Subcutaneous adipose tissue (tissue), 1 donor: ENCODE measurements around the gene CCR5AS.

ENCODE experiments used
- TF ChIP-seq, protein P1 (sequence below): fragments of 450-650 bp; IDR thresholded peaks from one replicate; pipeline ENCODE4 v1.5.1; 2016; ENCODE audit warnings: low read depth, mild to moderate bottlenecking, control low read depth, antibody characterized with exemption, moderate library complexity

CCR5AS gene

DNA sequence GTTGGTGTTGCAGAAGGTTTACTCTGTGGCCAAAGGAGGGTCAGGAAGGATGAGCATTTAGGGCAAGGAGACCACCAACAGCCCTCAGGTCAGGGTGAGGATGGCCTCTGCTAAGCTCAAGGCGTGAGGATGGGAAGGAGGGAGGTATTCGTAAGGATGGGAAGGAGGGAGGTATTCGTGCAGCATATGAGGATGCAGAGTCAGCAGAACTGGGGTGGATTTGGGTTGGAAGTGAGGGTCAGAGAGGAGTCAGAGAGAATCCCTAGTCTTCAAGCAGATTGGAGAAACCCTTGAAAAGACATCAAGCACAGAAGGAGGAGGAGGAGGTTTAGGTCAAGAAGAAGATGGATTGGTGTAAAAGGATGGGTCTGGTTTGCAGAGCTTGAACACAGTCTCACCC lies 32.1 kb downstream of the CCR5AS start:
- TF ChIP-seq, protein P1, sequence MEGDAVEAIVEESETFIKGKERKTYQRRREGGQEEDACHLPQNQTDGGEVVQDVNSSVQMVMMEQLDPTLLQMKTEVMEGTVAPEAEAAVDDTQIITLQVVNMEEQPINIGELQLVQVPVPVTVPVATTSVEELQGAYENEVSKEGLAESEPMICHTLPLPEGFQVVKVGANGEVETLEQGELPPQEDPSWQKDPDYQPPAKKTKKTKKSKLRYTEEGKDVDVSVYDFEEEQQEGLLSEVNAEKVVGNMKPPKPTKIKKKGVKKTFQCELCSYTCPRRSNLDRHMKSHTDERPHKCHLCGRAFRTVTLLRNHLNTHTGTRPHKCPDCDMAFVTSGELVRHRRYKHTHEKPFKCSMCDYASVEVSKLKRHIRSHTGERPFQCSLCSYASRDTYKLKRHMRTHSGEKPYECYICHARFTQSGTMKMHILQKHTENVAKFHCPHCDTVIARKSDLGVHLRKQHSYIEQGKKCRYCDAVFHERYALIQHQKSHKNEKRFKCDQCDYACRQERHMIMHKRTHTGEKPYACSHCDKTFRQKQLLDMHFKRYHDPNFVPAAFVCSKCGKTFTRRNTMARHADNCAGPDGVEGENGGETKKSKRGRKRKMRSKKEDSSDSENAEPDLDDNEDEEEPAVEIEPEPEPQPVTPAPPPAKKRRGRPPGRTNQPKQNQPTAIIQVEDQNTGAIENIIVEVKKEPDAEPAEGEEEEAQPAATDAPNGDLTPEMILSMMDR, result no peak

DNA sequence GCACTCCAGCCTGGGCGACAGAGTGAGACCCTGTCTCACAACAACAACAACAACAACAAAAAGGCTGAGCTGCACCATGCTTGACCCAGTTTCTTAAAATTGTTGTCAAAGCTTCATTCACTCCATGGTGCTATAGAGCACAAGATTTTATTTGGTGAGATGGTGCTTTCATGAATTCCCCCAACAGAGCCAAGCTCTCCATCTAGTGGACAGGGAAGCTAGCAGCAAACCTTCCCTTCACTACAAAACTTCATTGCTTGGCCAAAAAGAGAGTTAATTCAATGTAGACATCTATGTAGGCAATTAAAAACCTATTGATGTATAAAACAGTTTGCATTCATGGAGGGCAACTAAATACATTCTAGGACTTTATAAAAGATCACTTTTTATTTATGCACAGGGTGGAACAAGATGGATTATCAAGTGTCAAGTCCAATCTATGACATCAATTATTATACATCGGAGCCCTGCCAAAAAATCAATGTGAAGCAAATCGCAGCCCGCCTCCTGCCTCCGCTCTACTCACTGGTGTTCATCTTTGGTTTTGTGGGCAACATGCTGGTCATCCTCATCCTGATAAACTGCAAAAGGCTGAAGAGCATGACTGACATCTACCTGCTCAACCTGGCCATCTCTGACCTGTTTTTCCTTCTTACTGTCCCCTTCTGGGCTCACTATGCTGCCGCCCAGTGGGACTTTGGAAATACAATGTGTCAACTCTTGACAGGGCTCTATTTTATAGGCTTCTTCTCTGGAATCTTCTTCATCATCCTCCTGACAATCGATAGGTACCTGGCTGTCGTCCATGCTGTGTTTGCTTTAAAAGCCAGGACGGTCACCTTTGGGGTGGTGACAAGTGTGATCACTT lies 34.1 kb downstream of the CCR5AS start:
- TF ChIP-seq, protein P1, result no peak

DNA sequence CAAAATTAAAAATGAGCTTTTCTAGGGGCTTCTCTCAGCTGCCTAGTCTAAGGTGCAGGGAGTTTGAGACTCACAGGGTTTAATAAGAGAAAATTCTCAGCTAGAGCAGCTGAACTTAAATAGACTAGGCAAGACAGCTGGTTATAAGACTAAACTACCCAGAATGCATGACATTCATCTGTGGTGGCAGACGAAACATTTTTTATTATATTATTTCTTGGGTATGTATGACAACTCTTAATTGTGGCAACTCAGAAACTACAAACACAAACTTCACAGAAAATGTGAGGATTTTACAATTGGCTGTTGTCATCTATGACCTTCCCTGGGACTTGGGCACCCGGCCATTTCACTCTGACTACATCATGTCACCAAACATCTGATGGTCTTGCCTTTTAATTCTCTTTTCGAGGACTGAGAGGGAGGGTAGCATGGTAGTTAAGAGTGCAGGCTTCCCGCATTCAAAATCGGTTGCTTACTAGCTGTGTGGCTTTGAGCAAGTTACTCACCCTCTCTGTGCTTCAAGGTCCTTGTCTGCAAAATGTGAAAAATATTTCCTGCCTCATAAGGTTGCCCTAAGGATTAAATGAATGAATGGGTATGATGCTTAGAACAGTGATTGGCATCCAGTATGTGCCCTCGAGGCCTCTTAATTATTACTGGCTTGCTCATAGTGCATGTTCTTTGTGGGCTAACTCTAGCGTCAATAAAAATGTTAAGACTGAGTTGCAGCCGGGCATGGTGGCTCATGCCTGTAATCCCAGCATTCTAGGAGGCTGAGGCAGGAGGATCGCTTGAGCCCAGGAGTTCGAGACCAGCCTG lies 35.1 kb downstream of the CCR5AS start:
- TF ChIP-seq, protein P1, result no peak

DNA sequence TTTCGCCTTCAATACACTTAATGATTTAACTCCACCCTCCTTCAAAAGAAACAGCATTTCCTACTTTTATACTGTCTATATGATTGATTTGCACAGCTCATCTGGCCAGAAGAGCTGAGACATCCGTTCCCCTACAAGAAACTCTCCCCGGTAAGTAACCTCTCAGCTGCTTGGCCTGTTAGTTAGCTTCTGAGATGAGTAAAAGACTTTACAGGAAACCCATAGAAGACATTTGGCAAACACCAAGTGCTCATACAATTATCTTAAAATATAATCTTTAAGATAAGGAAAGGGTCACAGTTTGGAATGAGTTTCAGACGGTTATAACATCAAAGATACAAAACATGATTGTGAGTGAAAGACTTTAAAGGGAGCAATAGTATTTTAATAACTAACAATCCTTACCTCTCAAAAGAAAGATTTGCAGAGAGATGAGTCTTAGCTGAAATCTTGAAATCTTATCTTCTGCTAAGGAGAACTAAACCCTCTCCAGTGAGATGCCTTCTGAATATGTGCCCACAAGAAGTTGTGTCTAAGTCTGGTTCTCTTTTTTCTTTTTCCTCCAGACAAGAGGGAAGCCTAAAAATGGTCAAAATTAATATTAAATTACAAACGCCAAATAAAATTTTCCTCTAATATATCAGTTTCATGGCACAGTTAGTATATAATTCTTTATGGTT lies 35.9 kb downstream of the CCR5AS start, which contains the start of gene CCR5:
TSS of gene CCR5 (plus strand) at position 108 of the 680 bp plus-strand sequence. CDS start 1,957 bp downstream, outside the sequence.
- TF ChIP-seq, protein P1, result no peak

DNA sequence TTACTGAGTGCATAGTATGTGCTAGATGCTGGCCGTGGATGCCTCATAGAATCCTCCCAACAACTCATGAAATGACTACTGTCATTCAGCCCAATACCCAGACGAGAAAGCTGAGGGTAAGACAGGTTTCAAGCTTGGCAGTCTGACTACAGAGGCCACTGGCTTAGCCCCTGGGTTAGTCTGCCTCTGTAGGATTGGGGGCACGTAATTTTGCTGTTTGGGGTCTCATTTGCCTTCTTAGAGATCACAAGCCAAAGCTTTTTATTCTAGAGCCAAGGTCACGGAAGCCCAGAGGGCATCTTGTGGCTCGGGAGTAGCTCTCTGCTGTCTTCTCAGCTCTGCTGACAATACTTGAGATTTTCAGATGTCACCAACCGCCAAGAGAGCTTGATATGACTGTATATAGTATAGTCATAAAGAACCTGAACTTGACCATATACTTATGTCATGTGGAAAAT lies 37.2 kb downstream of the CCR5AS start:
- TF ChIP-seq, protein P1, result no peak

DNA sequence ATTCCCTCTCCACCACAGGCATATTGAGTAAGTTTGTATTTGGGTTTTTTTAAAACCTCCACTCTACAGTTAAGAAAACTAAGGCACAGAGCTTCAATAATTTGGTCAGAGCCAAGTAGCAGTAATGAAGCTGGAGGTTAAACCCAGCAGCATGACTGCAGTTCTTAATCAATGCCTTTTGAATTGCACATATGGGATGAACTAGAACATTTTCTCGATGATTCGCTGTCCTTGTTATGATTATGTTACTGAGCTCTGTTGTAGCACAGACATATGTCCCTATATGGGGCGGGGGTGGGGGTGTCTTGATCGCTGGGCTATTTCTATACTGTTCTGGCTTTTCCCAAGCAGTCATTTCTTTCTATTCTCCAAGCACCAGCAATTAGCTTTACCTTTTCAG lies 37.7 kb downstream of the CCR5AS start:
- TF ChIP-seq, protein P1, result no peak

DNA sequence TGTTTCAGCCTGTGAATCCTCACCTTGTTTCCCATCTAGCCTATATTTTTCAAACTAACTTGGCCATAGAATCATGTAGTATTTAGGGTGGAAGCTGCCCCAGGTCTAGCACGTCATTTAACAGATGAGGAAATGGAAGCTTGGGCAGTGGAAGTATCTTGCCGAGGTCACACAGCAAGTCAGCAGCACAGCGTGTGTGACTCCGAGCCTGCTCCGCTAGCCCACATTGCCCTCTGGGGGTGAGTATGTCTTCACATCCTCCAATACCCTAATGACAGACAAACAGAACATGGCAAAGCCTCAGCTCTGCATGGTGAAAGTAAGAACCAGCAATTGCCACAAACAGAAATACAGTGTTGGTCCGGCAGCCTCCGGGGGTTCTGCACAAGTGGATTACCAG lies 38.3 kb downstream of the CCR5AS start:
- TF ChIP-seq, protein P1, result no peak
